Ecto neural progenitor cell (in vitro differentiated cells): ENCODE results near the gene MYADML2.
A peak's percentile ranks its signal among the peaks of the same experiment; 100 is the strongest.

ENCODE experiments used
- DNase-seq: peaks from one replicate; pipeline ENCODE4 v3.0.0-alpha.2; 2018; ENCODE audit warnings: low spot score

The MYADML2 gene

GRCh38 chr17:81939218-81939617, 7.8 kb downstream of the MYADML2 start:
- no peak for DNase-seq

DNA sequence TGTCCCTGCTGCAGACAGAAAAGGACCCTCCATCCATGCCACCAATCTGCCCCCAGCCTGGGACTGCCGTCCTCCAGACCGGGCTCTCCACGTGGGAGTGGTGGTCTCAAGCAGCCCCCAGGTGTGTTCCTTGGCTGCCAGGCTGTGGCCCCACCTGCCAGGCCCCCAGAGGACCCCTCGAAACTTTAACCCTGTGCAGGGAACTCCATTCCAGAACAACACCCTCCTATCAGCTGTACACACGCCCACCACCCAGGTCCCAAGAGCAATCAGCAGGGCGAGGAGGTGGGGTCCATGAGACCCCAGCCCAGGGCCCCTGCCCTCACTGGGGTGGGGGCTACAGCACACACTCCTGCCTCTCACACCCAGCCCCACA, 11.3 kb downstream of the MYADML2 start:
- no peak for DNase-seq

GRCh38 chr17:81934850-81935708, 12.0 kb downstream of the MYADML2 start:
- no peak for DNase-seq

GRCh38 chr17:81934098-81934757, 12.8 kb downstream of the MYADML2 start:
- no peak for DNase-seq

- no peak for DNase-seq
Measured at GRCh38 chr17:81933178-81933699, 13.8 kb downstream of the MYADML2 start.

- DNase-seq: no peak
Measured at GRCh38 chr17:81932333-81932983, 14.6 kb downstream of the MYADML2 start.

DNA sequence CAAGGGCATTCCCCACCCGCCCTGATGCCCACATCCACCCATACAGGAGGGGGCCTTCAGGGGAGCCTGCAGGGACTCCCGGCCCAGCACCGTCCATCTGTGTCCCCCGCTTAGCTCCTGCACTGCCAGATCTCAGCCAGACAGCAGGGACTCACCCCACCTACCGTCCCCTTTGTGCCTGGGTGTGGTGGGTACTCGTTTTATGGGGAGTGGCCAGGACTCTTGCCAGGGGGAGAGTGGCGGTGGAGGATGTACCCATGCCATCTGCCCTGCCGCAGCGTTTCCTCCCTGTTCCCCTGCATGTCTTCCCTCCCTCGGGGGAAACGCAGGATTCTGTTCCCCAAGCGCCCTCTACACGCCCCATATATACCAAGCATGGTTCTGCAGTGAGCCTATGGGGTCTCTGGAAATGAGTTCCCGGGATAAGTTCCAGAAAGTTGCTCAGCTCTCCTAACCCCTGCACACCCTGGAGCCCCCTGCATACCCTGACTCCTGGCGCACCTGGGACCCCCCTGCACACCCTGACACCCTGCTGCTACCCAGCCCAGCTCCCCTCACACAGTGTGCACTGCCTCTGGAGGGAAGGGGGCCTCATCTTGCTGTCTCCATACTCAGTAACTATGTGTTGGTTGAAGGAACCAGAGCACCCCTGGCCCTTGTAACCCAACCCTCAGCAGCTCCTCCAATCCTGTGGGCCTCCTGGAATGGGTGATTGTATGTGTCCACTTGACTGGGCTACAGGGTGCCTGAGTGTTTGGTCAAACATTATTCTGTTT, 15.3 kb downstream of the MYADML2 start:
- no peak for DNase-seq

DNA sequence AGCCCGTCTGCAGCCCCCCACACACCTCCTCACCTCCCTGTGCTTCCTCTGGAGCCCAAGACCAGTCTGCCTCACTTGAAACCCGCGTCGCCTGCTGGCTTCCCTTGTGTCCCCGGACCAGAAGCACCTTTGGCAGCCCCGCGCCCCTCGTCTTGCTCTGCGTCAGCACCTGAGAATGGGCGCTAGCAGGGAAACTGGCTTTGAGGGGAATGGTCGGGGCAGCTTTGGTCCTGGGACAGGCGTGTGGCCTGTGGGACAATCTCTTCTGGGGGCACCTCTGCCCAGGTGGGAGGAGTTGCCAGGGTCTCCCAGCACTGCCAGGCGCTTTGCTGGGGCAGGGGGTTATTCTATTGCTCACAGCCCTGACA, 15.9 kb downstream of the MYADML2 start:
- no peak for DNase-seq

DNA sequence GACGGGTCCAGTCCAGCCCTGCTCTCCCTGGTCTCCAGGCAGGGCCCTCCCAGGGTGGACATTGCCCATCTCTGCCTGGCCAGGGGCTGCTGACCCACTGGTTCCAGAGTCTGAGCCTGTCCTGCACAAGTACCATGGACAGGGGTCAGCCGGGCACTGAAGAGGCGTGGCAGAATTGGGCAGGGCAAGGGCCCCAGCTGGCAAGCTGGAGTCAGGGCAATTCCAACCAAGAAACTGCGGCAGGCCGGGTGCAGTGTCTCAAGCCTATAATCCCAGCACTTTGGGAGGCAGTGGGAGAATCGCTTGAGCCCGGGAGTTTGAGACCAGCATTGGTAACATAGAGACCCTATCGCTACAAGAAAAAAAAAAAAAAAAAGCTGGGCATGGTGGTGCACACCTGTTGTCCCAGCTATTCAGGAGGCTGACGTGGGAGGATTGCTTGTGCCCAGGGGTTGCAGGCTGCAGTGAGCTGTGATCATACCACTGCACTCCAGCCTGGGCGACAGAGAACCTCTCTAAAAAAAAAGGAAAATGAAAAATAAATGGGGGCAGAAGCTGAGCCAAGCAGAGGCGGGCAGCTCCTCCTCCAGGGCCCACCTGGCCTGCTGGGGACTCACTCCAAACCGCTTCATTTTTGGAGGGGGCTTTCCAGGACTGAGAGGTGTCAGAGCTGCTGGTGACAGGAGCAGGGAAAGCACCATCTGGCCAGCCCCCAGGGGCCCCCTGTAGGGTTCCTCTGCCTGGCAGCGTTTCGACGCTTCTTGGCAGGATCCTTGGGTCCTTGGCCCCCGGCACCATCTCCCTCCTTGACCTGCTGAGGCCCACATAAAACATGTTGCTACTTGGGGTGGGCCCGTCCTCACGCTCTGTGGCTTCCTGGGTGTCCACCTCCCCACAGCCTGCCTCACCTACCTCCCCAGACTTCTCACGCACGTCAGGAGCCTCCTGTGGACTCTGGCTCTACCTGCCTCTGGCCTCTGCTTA, 16.6 kb downstream of the MYADML2 start:
- no peak for DNase-seq

DNA sequence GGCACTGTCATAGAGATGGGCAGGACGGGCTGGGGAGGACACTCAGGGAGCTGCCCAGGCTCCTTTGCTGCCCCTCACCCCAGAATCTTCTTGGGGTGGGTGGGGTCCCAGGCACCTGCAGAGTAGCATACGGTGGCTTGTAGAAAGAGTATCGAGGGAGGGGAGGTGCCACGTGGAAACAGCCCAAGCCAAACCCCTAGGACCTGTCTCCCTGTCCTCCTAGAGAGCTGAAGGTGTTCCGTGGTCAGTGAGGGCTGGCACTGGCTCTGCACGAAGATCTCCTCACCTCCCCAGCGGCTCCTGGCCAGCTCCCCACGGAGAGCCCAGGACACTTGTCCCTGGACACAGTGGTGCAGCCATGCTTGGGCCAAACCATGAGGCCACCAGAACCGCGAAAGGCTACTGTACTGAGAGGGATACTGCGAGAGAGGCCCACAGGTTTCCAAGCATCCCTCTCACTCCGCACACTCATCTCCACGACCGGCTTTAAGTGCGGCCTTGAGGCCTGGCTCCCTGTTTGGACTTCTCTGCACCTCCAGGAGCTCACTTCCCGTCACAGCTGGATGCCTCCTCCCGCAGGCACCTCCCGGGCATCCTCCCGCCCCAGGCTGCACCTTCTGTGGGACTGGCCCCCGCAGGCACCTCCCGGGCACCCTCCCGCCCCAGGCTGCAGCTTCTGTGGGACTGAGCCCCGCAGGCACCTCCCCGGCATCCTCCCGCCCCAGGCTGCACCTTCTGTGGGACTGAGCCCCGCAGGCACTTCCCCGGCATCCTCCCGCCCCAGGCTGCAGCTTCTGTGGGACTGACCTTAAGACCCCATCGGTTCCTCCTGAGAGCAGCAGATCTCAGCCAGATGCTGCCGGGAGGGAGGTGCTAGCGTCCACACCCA, 17.5 kb downstream of the MYADML2 start:
- DNase-seq: no peak

- DNase-seq: no peak
Measured at GRCh38 chr17:81928544-81929252, 18.3 kb downstream of the MYADML2 start.

DNA sequence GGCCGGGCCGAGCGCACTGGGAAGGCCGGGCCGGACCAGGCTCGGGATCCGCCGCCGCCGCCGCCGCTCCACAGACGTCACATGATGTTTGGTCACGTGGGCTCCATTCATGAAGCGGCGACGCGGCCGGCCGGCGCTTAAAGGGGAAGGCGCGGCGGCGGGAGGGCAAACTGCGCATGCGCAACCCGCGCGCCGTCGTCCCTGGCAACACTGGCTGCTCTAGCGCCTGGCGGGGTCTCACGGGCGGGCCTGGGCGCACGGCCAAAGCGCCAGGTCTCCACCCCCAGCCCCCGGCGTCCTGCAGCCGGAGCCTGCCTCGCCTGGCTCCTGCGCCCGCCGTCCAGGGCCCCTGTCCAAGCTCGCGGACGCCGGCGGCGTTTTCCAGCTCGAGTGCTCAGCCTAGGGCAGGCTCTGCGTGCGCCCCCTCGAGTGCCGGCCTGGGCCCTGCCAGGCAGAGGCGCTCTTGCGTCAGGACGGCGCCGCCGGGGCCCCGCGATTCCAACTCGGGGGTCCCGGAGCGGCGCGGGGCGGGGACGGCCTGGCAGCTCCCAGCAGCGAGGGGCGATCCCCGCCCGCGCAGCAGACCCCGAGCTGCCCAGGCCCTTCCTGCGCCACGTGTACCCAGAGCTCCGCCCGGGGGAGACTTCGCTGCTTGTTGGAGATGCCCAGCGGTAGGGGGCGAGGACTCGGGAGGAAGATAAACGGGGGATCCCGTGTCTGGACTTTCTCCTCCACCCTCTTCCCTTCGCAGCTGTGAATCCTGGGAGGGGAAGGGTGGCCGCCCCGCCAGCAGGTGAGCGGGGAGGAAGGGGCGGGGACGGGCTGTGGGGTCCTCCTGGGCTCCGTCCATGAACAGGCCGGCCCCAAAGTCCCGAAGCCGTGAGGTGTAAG, 19.1 kb downstream of the MYADML2 start, which contains the start of gene MAFG:
MAFG (minus strand) TSS at position 83 of the 891 bp plus-strand sequence. CDS start 4,550 bp downstream, outside the sequence.
- peak; percentile 99 for DNase-seq

DNA sequence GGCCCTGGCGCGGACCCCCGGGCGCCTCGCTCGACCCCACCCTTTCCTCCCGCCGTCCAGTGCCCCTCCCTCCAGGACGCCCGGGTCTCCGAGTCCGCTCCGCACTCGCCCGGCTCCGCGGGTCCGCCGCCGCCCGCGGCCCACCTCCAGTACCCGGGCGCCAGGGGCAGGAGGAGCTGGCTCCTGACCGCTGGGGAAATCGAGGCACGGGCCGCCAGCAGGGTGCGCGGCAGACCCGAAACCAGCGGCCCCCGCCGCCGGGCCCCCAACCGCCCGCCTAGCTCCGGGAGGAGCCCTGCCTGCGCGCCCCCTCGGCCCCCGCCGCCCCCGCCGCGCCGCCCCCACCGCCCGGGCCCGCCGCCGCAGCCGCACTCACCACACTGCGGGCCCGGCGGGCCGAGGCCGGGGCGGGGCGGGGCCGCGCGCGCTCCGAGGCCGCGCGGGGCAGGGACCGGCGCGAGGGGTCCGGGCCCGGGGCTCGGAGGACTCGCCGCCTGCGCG, 19.8 kb downstream of the MYADML2 start:
- no peak for DNase-seq

DNA sequence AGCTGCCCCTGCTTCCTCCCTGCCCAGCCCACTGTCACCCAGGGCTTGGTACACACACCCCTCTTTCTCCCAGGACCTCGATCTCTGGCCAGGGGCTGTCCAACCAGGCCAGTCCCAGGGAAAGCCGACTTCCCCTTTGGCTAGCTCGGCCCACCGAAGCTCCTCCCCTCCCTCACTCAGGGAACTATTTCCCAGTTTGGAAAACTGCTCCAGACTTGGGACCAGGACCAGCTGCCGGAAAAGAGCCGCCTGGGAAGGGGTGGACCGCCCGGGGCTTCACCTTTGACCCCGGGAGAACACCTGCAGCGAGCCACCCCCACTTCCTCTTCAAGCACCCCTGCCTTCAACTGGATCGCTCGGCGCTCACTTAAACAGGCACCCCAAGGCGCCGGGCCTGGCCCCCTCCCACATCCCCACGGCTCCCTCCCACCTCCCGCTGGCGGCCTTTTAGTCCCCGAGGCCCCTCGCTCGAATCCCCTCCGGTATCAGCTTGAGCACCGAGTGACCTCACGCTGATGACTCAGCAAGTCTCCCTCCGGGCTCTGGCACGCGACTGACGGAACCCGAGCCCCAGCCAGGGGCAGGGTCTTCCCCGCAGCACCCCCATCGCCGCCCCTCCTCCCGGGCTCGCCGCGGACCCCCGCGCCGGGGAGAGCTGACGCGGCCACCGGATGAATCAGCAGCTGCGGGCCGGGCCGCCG, 20.4 kb downstream of the MYADML2 start:
- DNase-seq: peak; percentile 87

DNA sequence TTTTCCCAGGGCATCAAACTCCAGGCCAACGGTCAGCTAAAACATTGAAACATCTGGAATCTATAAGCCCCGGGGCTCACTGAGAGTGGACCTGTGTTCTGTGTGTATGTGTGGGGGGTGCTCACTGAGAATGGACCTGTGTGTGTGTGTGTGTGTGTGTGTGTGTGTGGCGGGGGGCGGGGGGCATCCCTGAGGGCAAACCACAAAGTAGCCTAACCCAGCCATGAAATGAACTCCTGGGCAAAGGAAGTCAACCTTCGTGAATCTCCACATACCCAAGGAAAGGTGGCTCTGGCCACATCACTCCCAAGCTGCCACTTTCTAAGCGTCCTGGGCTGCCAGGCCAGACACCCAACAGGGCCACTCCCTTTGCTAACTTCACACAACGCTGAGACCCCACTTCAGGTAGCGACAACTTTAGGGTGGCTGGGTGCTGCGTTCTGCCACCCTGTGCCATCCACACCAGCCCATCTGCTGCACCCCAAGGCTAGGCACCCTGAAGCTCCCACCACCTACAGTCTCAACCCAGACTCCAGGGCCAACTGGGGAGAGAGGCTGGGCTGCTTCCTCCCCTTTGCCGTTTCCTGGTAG, 21.1 kb downstream of the MYADML2 start:
- DNase-seq: no peak
